HepG2 (cell line): ENCODE measurements around the gene CAPN10. TPM values are rescaled to one million over a fixed set of nuclear protein-coding genes. Genes with fewer than 3 reads are reported as not detected.

Source experiments
- AKAP8 ChIP-seq: sonication (generic); formaldehyde crosslinking; IDR thresholded peaks from 2 replicates; pipeline ENCODE4 v1.5.1; 2020; ENCODE audit warnings: mild to moderate bottlenecking, missing genetic modification reagents
- ATF4 ChIP-seq, 2 experiments: fragments of 450-650 bp in 1 of 2; sonication (generic) in 1 of 2; formaldehyde crosslinking; IDR thresholded peaks; 2 replicates each; pipeline versions ENCODE4 v1.5.0 to v1.8.0; 2020 to 2022; ENCODE audit warnings: mild to moderate bottlenecking in 1 of 2, missing genetic modification reagents in 1 of 2
- CREB1 ChIP-seq, 2 experiments: fragments of 450-650 bp in 1 of 2; IDR thresholded peaks; 2 replicates each; pipeline ENCODE4 v1.6.1; 2016 to 2017; ENCODE audit warnings: control low read depth in 1 of 2, mild to moderate bottlenecking in 1 of 2, missing compliant biosample characterization in 1 of 2, missing genetic modification characterization in 1 of 2
- EEA1 ChIP-seq: sonication (generic); formaldehyde crosslinking; IDR thresholded peaks from 2 replicates; pipeline ENCODE4 v1.5.1; 2020; ENCODE audit warnings: mild to moderate bottlenecking, missing genetic modification reagents, borderline replicate concordance
- LCORL ChIP-seq, 2 experiments: fragments of 450-650 bp in 1 of 2; sonication (generic) in 1 of 2; formaldehyde crosslinking in 1 of 2; IDR thresholded peaks; 2 replicates each; pipeline versions ENCODE4 v1.5.0 to v1.6.1; 2017 to 2020; ENCODE audit warnings: antibody characterized with exemption in 1 of 2, missing genetic modification reagents in 1 of 2
- MLXIP ChIP-seq: sonication (generic); formaldehyde crosslinking; IDR thresholded peaks from 2 replicates; pipeline ENCODE4 v1.9.0; 2021; ENCODE audit warnings: missing genetic modification reagents, borderline replicate concordance
- POLR2G ChIP-seq: fragments of 200-400 bp; formaldehyde crosslinking; IDR thresholded peaks from 2 replicates; pipeline ENCODE4 v1.6.1; 2018; ENCODE audit warnings: mild to moderate bottlenecking, low read depth, low read length, moderate library complexity
- YEATS4 ChIP-seq: sonication (generic); formaldehyde crosslinking; IDR thresholded peaks from 2 replicates; pipeline ENCODE4 v1.4.0; 2020; ENCODE audit warnings: missing genetic modification reagents, borderline replicate concordance
- ZMYM4 ChIP-seq: sonication (generic); formaldehyde crosslinking; IDR thresholded peaks from 2 replicates; pipeline ENCODE4 v1.8.1; 2023; ENCODE audit warnings: mild to moderate bottlenecking, missing genetic modification reagents
- ZNF3 ChIP-seq: IDR thresholded peaks from 2 replicates; pipeline ENCODE4 v1.7.0; 2017; ENCODE audit warnings: inconsistent platforms
- polyA plus RNA-seq, 8 experiments: library from polyadenylated mRNA; depleted of rRNA in 3 of 8; stranded (reverse) in 7 of 8; unstranded in 1 of 8; fragments of >200 nt; fragmentation: Illumina TruSeq in 4 of 8; extraction: Trizol in 4 of 8; gene quantifications; 2 replicates each; pipeline versions ENCODE4 v1.2.1 to v1.2.3, GENCODE V29; 2011 to 2016; ENCODE audit warnings: low read depth in 4 of 8, missing spikeins in 1 of 8, mixed read lengths in 1 of 8; ENCODE audit not compliant: insufficient read depth in 1 of 8
- total RNA-seq, 5 experiments: library from RNA; depleted of rRNA; stranded (reverse); fragments of >200 nt; fragmentation: Illumina TruSeq; extraction: Trizol; gene quantifications; 2 replicates each; pipeline ENCODE4 v1.2.3, GENCODE V29; 2016; ENCODE audit warnings: low read depth in 1 of 5
- TF ChIP-seq, protein P1 (sequence below): sonication (generic); formaldehyde crosslinking; IDR thresholded peaks from 2 replicates; pipeline ENCODE4 v1.8.0; 2022; ENCODE audit warnings: mild to moderate bottlenecking, missing genetic modification reagents, moderate library complexity

The CAPN10 gene
- total and polyA plus RNA-seq, 2 of the 13 experiments (the other 11 are each of a cell fraction or from before 2014, with no cell fraction given) = 27.6 to 32.4 TPM

- TF ChIP-seq ZMYM4 (CRISPR knock-in tag) = no peak
- peak; percentile 74; the same call in 1 of the 2 replicates for TF ChIP-seq AKAP8 (CRISPR knock-in tag)
- TF ChIP-seq POLR2G = 0 out of 2 replicates have a peak, but pooled peaks have one; percentile 12
- TF ChIP-seq MLXIP = no peak
- TF ChIP-seq CREB1 (IDR thresholded peaks at IDR 0.05) = no peak
- TF ChIP-seq CREB1 (CRISPR knock-in tag; IDR thresholded peaks at IDR 0.05) = no peak
- no peak for TF ChIP-seq ATF4 (CRISPR knock-in tag; IDR thresholded peaks at IDR 0.05)
- no peak for TF ChIP-seq ZNF3 (CRISPR knock-in tag)
- no peak for TF ChIP-seq EEA1 (CRISPR knock-in tag)
- no peak for TF ChIP-seq LCORL (IDR thresholded peaks at IDR 0.05)
- no peak for TF ChIP-seq LCORL (CRISPR knock-in tag; IDR thresholded peaks at IDR 0.05)
- TF ChIP-seq YEATS4 = no peak
- TF ChIP-seq, protein P1, sequence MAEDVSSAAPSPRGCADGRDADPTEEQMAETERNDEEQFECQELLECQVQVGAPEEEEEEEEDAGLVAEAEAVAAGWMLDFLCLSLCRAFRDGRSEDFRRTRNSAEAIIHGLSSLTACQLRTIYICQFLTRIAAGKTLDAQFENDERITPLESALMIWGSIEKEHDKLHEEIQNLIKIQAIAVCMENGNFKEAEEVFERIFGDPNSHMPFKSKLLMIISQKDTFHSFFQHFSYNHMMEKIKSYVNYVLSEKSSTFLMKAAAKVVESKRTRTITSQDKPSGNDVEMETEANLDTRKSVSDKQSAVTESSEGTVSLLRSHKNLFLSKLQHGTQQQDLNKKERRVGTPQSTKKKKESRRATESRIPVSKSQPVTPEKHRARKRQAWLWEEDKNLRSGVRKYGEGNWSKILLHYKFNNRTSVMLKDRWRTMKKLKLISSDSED (CRISPR knock-in tag) = no peak
These were observed 15.1 kb upstream of the CAPN10 start (continued) for GRCh38 chr2:240571314-240571973.
